GM12864 (cell line): ENCODE data around the gene CLDN7.

ENCODE experiments used
- DNase-seq: peaks from one replicate; pipeline ENCODE4 v3.0.0-alpha.2; 2011; ENCODE audit warnings: low read depth
- H3K4me3 ChIP-seq: 2 replicates; pipeline ENCODE4 v1.5.1; 2011; ENCODE audit warnings: mild to moderate bottlenecking, low read depth, low read length, control low read depth
- TF ChIP-seq, protein P1 (sequence below): IDR thresholded peaks from 2 replicates; pipeline ENCODE4 v1.5.1; 2011; ENCODE audit warnings: low read depth, mild to moderate bottlenecking, moderate library complexity, low read length, control low read depth, inconsistent platforms; ENCODE audit errors: missing control alignments

Gene CLDN7

DNA sequence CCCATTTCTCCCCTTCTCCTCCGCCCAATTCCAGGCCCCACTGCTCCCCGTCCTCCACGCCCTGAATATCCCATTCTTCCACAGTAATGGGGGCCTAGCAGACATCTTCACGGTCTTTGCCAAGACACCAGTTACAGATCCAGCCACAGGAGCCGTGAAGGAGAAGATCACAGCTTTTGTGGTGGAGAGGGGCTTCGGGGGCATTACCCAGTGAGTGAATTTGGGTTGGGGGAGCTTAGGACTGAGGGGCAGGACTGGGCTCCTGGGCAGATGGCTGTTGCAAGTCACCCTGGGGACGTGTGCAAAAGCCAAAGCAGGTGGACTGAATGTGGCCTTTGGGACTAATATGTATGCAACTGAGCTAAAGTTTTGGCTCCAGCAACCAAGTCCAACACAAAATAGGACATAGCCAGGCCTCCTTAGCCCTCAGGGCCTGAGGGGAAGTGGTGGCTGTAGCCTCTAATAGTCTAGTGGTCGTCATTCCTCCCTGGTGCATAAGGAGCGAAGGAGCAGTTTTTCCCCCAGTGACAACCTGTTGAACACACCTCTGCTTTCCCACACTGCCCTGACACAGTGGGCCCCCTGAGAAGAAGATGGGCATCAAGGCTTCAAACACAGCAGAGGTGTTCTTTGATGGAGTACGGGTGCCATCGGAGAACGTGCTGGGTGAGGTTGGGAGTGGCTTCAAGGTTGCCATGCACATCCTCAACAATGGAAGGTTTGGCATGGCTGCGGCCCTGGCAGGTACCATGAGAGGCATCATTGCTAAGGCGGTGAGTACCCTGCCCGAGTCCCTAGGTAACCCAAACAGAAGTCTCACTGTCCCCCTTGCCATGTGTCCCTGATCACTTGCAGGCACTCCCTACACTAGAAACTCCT, 39.9 kb downstream of the CLDN7 start:
- no peak for DNase-seq
- no peak overlapping the region for H3K4me3 ChIP-seq
- TF ChIP-seq, protein P1, sequence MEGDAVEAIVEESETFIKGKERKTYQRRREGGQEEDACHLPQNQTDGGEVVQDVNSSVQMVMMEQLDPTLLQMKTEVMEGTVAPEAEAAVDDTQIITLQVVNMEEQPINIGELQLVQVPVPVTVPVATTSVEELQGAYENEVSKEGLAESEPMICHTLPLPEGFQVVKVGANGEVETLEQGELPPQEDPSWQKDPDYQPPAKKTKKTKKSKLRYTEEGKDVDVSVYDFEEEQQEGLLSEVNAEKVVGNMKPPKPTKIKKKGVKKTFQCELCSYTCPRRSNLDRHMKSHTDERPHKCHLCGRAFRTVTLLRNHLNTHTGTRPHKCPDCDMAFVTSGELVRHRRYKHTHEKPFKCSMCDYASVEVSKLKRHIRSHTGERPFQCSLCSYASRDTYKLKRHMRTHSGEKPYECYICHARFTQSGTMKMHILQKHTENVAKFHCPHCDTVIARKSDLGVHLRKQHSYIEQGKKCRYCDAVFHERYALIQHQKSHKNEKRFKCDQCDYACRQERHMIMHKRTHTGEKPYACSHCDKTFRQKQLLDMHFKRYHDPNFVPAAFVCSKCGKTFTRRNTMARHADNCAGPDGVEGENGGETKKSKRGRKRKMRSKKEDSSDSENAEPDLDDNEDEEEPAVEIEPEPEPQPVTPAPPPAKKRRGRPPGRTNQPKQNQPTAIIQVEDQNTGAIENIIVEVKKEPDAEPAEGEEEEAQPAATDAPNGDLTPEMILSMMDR: no peak

GRCh38 chr17:7221278-7222092, 40.8 kb downstream of the CLDN7 start:
- no peak overlapping the region for H3K4me3 ChIP-seq
- DNase-seq: no peak

GRCh38 chr17:7220593-7221277, 41.5 kb downstream of the CLDN7 start:
- peak overlapping the region; percentile 96 for H3K4me3 ChIP-seq
- TF ChIP-seq, protein P1: peak; percentile 68
- no peak for DNase-seq

More at GRCh38 chr17:7221278-7222092, 40.8 kb downstream of the CLDN7 start:
- TF ChIP-seq, protein P1: no peak

DNA sequence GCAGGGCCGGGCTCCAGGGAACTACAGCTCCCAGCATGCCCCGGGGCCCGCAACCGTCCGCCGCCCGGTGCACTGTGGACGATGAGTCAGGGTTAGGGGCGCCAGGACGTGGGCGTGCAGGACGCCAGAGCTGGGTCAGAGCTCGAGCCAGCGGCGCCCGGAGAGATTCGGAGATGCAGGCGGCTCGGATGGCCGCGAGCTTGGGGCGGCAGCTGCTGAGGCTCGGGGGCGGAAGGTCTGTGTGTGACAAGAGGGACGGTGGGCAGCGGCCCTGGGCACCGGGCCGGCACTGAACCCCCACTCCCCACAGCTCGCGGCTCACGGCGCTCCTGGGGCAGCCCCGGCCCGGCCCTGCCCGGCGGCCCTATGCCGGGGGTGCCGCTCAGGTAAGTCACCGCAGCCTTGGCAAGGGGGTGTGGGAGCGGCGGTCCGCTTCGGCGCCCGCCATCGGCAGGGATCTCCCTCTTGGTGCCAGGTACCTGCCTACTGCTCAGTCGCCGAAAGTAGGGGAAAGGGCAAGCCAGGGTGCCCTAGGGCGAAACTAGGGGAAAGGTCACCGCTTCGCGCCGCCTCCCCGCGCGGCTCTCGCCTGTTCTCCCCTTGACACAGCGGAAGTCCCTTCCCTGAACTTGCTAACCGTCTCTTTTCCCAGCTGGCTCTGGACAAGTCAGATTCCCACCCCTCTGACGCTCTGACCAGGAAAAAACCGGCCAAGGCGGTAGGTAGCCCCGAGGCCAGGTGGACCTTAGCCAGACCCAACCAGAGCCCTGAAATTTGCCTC, 42.3 kb downstream of the CLDN7 start, which contains the start of the genes ACADVL and DLG4:
Gene ACADVL (plus strand): TSS at position 127 of the 781 bp plus-strand sequence. CDS start 47 bp downstream, at position 174.
Gene DLG4 (minus strand): TSS at position 25 of the 781 bp plus-strand sequence.
- H3K4me3 ChIP-seq: peak within 1 kb of the TSS; percentile 96
- TF ChIP-seq, protein P1: no peak
- DNase-seq: no peak

DNA sequence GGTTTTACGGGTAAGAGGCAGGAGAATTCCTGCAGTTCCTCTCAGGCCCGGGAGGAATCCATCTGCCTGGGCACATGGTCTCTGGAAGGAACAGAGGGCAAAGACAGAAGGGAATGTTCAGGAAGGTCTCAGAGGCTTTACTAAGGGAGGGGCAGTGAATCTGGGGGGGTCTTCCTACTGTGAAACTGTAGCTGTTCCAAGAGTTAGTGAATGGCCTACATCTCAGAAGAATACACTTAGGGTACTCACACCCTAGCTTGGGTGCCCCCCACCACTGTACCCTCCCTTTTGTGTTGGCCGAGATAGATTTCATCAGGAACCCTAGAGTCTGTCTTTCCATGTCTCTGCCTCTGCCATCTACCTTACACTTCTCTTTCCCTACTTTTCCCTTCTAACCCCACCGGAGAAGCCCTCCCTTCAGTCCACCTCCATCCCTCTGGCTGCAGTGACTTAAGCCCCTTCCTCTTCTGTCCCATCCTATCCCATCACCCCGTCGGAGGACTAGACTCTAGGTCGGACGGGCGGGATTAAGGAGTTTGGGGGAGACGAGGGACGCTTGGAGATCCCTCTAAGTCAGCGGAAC, 43.0 kb downstream of the CLDN7 start:
- TF ChIP-seq, protein P1: no peak
- peak overlapping the region; percentile 96 for H3K4me3 ChIP-seq
- no peak for DNase-seq
